HepG2 (cell line): ENCODE results near the gene CMIP. TPM values are rescaled to one million over a fixed set of nuclear protein-coding genes. Genes with fewer than 3 reads are reported as not detected.

Experiments used
- ADNP ChIP-seq: sonication (generic); formaldehyde crosslinking; IDR thresholded peaks from 2 replicates; pipeline ENCODE4 v1.4.0; 2020; ENCODE audit warnings: missing genetic modification reagents
- CHCHD3 ChIP-seq: sonication (generic); formaldehyde crosslinking; IDR thresholded peaks from 2 replicates; pipeline ENCODE4 v1.8.0; 2022; ENCODE audit warnings: mild to moderate bottlenecking, missing genetic modification reagents, moderate library complexity
- GPBP1L1 ChIP-seq: sonication (generic); formaldehyde crosslinking; IDR thresholded peaks from 2 replicates; pipeline ENCODE4 v1.5.0; 2020; ENCODE audit warnings: mild to moderate bottlenecking, missing genetic modification reagents
- HNF1A ChIP-seq, 2 experiments: sonication (generic) in 1 of 2; formaldehyde crosslinking in 1 of 2; IDR thresholded peaks; 2 replicates each; pipeline versions ENCODE4 v1.4.0 to v1.6.1; 2016 to 2020; ENCODE audit warnings: borderline replicate concordance in 1 of 2, low read depth in 1 of 2, mild to moderate bottlenecking in 1 of 2, missing genetic modification reagents in 1 of 2
- KLF9 ChIP-seq: IDR thresholded peaks from 2 replicates; pipeline ENCODE4 v1.6.1; 2016; ENCODE audit warnings: low read depth
- LBX2 ChIP-seq: sonication (generic); formaldehyde crosslinking; IDR thresholded peaks from 2 replicates; pipeline ENCODE4 v1.5.0; 2020; ENCODE audit warnings: missing genetic modification reagents, mild to moderate bottlenecking, borderline replicate concordance
- MXI1 ChIP-seq: IDR thresholded peaks from 3 replicates; pipeline ENCODE4 v1.6.1; 2012; ENCODE audit warnings: low read depth, low read length, inconsistent platforms, borderline replicate concordance
- PCBP2 ChIP-seq: fragments of 200-400 bp; formaldehyde crosslinking; optimal IDR thresholded peaks from 2 replicates; pipeline ENCODE3; 2018; ENCODE audit warnings: low read length, low read depth; ENCODE audit not compliant: poor library complexity, severe bottlenecking
- RARG ChIP-seq: sonication (generic); formaldehyde crosslinking; IDR thresholded peaks from 2 replicates; pipeline ENCODE4 v1.4.0; 2020; ENCODE audit warnings: low read depth, mild to moderate bottlenecking, missing genetic modification reagents
- RFXAP ChIP-seq: sonication (generic); formaldehyde crosslinking; IDR thresholded peaks from 2 replicates; pipeline ENCODE4 v1.4.0; 2020; ENCODE audit warnings: missing genetic modification reagents, borderline replicate concordance
- SKIL ChIP-seq: sonication (generic); formaldehyde crosslinking; IDR thresholded peaks from 2 replicates; pipeline ENCODE4 v1.8.0; 2022; ENCODE audit warnings: missing genetic modification reagents, mild to moderate bottlenecking, moderate library complexity, borderline replicate concordance
- SRSF4 ChIP-seq: fragments of 200-400 bp; formaldehyde crosslinking; IDR thresholded peaks from one replicate; pipeline ENCODE4 v1.6.1; 2018; ENCODE audit warnings: mild to moderate bottlenecking, low read depth, low read length, moderate library complexity; ENCODE audit not compliant: poor library complexity, severe bottlenecking
- ZFP90 ChIP-seq: sonication (generic); formaldehyde crosslinking; IDR thresholded peaks from 2 replicates; pipeline ENCODE4 v1.8.0; 2022; ENCODE audit warnings: missing genetic modification reagents, mild to moderate bottlenecking, inconsistent platforms, borderline replicate concordance
- ZNF180 ChIP-seq: sonication (generic); formaldehyde crosslinking; IDR thresholded peaks from 2 replicates; pipeline ENCODE4 v1.4.0; 2020; ENCODE audit warnings: low read depth, missing genetic modification reagents, borderline replicate concordance
- ZNF205 ChIP-seq: IDR thresholded peaks from 2 replicates; pipeline ENCODE4 v1.6.1; 2018; ENCODE audit warnings: missing biosample characterization, missing genetic modification reagents
- ZNF446 ChIP-seq: sonication (generic); formaldehyde crosslinking; IDR thresholded peaks from 2 replicates; pipeline ENCODE4 v1.5.0; 2020; ENCODE audit warnings: mild to moderate bottlenecking, missing genetic modification reagents
- ZNF562 ChIP-seq: sonication (generic); formaldehyde crosslinking; IDR thresholded peaks from 2 replicates; pipeline ENCODE4 v1.8.0; 2022; ENCODE audit warnings: missing genetic modification reagents, borderline replicate concordance
- ZNF782 ChIP-seq: sonication (generic); formaldehyde crosslinking; IDR thresholded peaks from 2 replicates; pipeline ENCODE4 v1.4.0; 2020; ENCODE audit warnings: missing genetic modification reagents, mild to moderate bottlenecking, borderline replicate concordance
- ZNF788 ChIP-seq: sonication (generic); formaldehyde crosslinking; IDR thresholded peaks from 2 replicates; pipeline ENCODE4 v1.5.0; 2020; ENCODE audit warnings: mild to moderate bottlenecking, missing genetic modification reagents, borderline replicate concordance
- polyA plus RNA-seq, 8 experiments: library from polyadenylated mRNA; depleted of rRNA in 3 of 8; stranded (reverse) in 7 of 8; unstranded in 1 of 8; fragments of >200 nt; fragmentation: Illumina TruSeq in 4 of 8; extraction: Trizol in 4 of 8; gene quantifications; 2 replicates each; pipeline versions ENCODE4 v1.2.1 to v1.2.3, GENCODE V29; 2011 to 2016; ENCODE audit warnings: low read depth in 4 of 8, missing spikeins in 1 of 8, mixed read lengths in 1 of 8; ENCODE audit not compliant: insufficient read depth in 1 of 8
- total RNA-seq, 5 experiments: library from RNA; depleted of rRNA; stranded (reverse); fragments of >200 nt; fragmentation: Illumina TruSeq; extraction: Trizol; gene quantifications; 2 replicates each; pipeline ENCODE4 v1.2.3, GENCODE V29; 2016; ENCODE audit warnings: low read depth in 1 of 5
- TF ChIP-seq, protein P1 (sequence below): sonication (generic); formaldehyde crosslinking; IDR thresholded peaks from 2 replicates; pipeline ENCODE4 v1.4.0; 2020; ENCODE audit warnings: mild to moderate bottlenecking, low read depth, missing genetic modification reagents

The CMIP gene
- total and polyA plus RNA-seq, 2 of the 13 experiments (the other 11 are each of a cell fraction or from before 2014, with no cell fraction given), result 10.9 to 18.1 TPM

DNA sequence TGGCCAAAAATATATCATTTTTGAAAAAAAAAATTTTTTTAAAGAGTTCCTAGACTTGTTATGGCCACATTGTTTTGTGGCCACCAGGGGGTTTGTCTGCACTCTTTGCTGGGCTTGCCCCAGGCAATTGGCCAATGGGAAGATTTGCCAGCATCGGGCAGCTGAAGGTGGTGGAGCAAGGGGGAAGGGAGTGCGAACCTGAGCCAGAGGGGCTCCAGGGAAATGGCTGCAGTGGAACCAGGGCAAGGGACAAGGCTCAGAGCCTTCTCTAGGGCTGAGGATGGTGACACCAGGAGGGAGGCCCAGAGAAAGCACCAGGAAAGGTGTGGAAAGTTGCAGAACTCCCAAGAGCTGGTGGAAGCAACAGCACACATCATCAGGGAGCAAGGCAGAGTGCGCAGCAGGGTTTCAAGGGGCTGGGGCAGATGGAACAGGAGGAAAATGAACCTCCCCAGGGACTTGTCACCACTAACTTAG is 15.5 kb upstream of the CMIP start (continued):
- TF ChIP-seq ZFP90 (CRISPR knock-in tag) (no peak), GPBP1L1 (no peak), RARG (no peak), ZNF180 (CRISPR knock-in tag) (no peak), ZNF782 (CRISPR knock-in tag) (no peak), CHCHD3 (CRISPR knock-in tag) (no peak), ZNF788 (CRISPR knock-in tag) (no peak), PCBP2 (no peak), ZNF562 (CRISPR knock-in tag) (no peak), ZNF446 (CRISPR knock-in tag) (no peak), ZNF205 (CRISPR knock-in tag) (no peak), KLF9 (CRISPR knock-in tag) (no peak), SRSF4 (no peak), MXI1 (0 out of 3 replicates have a peak, but pooled peaks have one; percentile 19), LBX2 (CRISPR knock-in tag) (no peak), ADNP (CRISPR knock-in tag) (no peak), RFXAP (CRISPR knock-in tag) (no peak), SKIL (no peak), HNF1A (IDR thresholded peaks at IDR 0.05; ENCODE audit: low read depth) (no peak), HNF1A (CRISPR knock-in tag; IDR thresholded peaks at IDR 0.05; ENCODE audit: borderline replicate concordance) (no peak)
- TF ChIP-seq, protein P1, sequence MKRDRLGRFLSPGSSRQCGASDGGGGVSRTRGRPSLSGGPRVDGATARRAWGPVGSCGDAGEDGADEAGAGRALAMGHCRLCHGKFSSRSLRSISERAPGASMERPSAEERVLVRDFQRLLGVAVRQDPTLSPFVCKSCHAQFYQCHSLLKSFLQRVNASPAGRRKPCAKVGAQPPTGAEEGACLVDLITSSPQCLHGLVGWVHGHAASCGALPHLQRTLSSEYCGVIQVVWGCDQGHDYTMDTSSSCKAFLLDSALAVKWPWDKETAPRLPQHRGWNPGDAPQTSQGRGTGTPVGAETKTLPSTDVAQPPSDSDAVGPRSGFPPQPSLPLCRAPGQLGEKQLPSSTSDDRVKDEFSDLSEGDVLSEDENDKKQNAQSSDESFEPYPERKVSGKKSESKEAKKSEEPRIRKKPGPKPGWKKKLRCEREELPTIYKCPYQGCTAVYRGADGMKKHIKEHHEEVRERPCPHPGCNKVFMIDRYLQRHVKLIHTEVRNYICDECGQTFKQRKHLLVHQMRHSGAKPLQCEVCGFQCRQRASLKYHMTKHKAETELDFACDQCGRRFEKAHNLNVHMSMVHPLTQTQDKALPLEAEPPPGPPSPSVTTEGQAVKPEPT (CRISPR knock-in tag), result no peak
